ENCODE measurements around the gene MCU. TPM values are rescaled to one million over a fixed set of nuclear protein-coding genes. Genes with fewer than 3 reads are reported as not detected.

The MCU gene
- total and polyA plus RNA-seq, 2 of the 8 experiments (the other 6 are each of a cell fraction or from before 2014, with no cell fraction given) = 51.6 to 62.2 TPM

DNA sequence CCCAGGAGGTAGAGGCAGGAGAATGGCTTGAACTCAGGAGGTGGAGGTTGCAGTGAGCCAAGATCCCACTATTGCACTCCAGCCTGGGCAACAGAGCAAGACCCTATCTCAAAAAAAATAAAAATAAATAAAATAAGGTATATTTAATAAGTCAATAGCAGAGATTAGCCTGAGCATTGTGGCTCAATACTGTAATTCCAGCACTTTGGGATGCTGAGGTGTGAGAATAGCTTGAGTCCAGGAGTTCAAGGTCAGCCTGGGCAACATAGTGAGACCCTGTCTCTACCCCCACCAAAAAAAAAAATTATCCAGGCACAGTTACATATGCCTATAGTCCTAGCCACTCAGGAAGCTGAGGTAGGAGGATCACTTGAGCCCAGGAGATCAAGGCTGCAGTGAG lies 163.2 kb downstream of the MCU start:
- Histone ChIP-seq H3K56ac (replicated peaks; ENCODE audit: insufficient read length, low read depth, low read length) (no peak overlapping the region), H4K5ac (ENCODE audit: insufficient read length, low read depth, low read length) (no peak overlapping the region)

More for the DNA sequence above, 163.2 kb downstream of the MCU start:
- no peak overlapping the region for H2BK5ac ChIP-seq (ENCODE audit: low read depth, low read length)
- no peak overlapping the region for H2BK20ac ChIP-seq (ENCODE audit: low read length)
- no peak overlapping the region for H2BK12ac ChIP-seq (ENCODE audit: low read depth, low read length)
- H4K91ac ChIP-seq (replicated peaks; ENCODE audit: insufficient read length, low read length) = no peak overlapping the region
- no peak overlapping the region for H2BK120ac ChIP-seq (replicated peaks; ENCODE audit: low read depth, low read length)
- H4K20me1 ChIP-seq (replicated peaks in 1 of 2; ENCODE audit: control insufficient read depth in 1 of 2, insufficient read depth in 2 of 2, low read length in 2 of 2) = no peaks in the 10 kb centered on the region
- H2AK5ac ChIP-seq (ENCODE audit: low read depth, low read length) = no peak overlapping the region
- H3K23ac ChIP-seq (ENCODE audit: insufficient read length) = no peak overlapping the region
- no peak overlapping the region for H2BK15ac ChIP-seq (ENCODE audit: low read length)
- ChIA-PET CTCF (ENCODE audit: partially characterized antibody) (interaction anchor here (0.7 to 0.9 kb wide), 3 partner anchors 10 to 1524 kb away, joined by 3 to 4 read pairs (median 3); no protein-coding TSS in a partner anchor), POLR2A (ENCODE audit: partially characterized antibody) (no interaction called here)
- H3K79me2 ChIP-seq (ENCODE audit: control insufficient read depth in 1 of 2, insufficient read depth in 2 of 2, low read length in 2 of 2) = no peaks in the 10 kb centered on the region
- no peak for FAIRE-seq
- H3K18ac ChIP-seq (ENCODE audit: extremely low read depth, low read length) = no peak overlapping the region
- no peak overlapping the region for H3K14ac ChIP-seq (ENCODE audit: insufficient read length)
- H3K27me3 ChIP-seq (replicated peaks in 1 of 4; ENCODE audit: control insufficient read depth in 3 of 4, extremely low read depth in 1 of 4, insufficient read depth in 3 of 4, low read length in 3 of 4) = no peaks in the 10 kb centered on the region
- no peaks in the 10 kb centered on the region for H3K23me2 ChIP-seq (ENCODE audit: low read depth, low read length)
- no peak overlapping the region for H3K4ac ChIP-seq (replicated peaks; ENCODE audit: insufficient read length, low read depth, low read length)
- no peaks in the 10 kb centered on the region for H3K4me1 ChIP-seq (replicated peaks in 1 of 4; ENCODE audit: control insufficient read depth in 3 of 4, insufficient read depth in 4 of 4, low read length in 3 of 4)
- no peak overlapping the region for H3K27ac ChIP-seq (ENCODE audit: low read depth, low read length)
- peaks cover 0 to 3% (median 0%) of the 10 kb centered on the region in 4 experiments; a peak in 1 of 8 replicates for H3K36me3 ChIP-seq (ENCODE audit: control insufficient read depth in 2 of 4, insufficient read depth in 4 of 4, low read length in 3 of 4)
- H2AFZ ChIP-seq (ENCODE audit: low read length) = no peak overlapping the region
- no peak overlapping the region for H3K4me2 ChIP-seq (ENCODE audit: insufficient read depth in 1 of 2, low read depth in 2 of 2, low read length in 2 of 2)
- H3K9ac ChIP-seq (replicated peaks in 1 of 4; ENCODE audit: extremely low read depth in 1 of 4, low read depth in 3 of 4, low read length in 3 of 4) = no peak overlapping the region
- no peak overlapping the region for H4K8ac ChIP-seq (ENCODE audit: extremely low read depth, insufficient read depth, low read length)
- no peak for DNase-seq (ENCODE audit: low read depth in 1 of 2, low spot score in 2 of 2)
- no peak for TF ChIP-seq BCL11A (IDR thresholded peaks at IDR 0.05; ENCODE audit: low read depth in 2 of 2, low read length in 2 of 2)
- no peak for TF ChIP-seq CHD2 (IDR thresholded peaks at IDR 0.05; ENCODE audit: low read length)
- no peak overlapping the region for H3K4me3 ChIP-seq (ENCODE audit: extremely low read depth in 1 of 4, insufficient read depth in 2 of 4, low read depth in 3 of 4, low read length in 4 of 4)
- H3K9me3 ChIP-seq (ENCODE audit: insufficient read depth in 2 of 2, low read depth in 1 of 2, low read length in 1 of 2) = peaks cover 8 to 9% of the 10 kb centered on the region in 2 experiments; a peak in 3 of 4 replicates
- H3K79me1 ChIP-seq (ENCODE audit: low read depth, low read length) = no peaks in the 10 kb centered on the region
